B cell (primary cell): ENCODE measurements around the gene CCL28.

ENCODE experiments used
- EZH2 ChIP-seq: IDR thresholded peaks from 2 replicates; pipeline ENCODE4 v1.6.1; 2012; ENCODE audit warnings: borderline replicate concordance, low read depth, mild to moderate bottlenecking, moderate library complexity, low read length; ENCODE audit not compliant: insufficient read depth, poor library complexity, severe bottlenecking
- TF ChIP-seq, protein P1 (sequence below): fragments of 200-600 bp; IDR thresholded peaks from one replicate; pipeline ENCODE4 v1.8.0; 2022; ENCODE audit warnings: antibody characterized with exemption, mild to moderate bottlenecking

DNA sequence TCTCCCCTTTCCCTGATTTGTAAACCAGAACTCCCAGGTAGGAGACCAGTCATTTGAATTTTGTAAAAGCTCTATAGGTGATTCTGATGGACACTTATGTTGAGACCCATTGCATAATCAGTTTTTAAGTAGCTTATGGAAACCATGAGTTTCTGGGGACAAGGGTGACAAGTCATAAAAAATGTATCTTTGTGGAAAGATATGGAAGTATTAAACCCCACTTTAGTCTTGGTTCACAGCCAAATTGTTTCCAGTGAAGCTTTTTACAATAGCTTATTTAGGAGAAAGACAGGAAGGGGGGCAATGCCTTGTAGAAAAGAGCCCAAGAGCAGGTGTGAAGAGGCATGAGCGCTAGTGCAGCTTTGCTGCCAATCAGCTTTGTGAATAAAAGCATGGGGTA is 453 bp upstream of the CCL28 start:
- TF ChIP-seq, protein P1, sequence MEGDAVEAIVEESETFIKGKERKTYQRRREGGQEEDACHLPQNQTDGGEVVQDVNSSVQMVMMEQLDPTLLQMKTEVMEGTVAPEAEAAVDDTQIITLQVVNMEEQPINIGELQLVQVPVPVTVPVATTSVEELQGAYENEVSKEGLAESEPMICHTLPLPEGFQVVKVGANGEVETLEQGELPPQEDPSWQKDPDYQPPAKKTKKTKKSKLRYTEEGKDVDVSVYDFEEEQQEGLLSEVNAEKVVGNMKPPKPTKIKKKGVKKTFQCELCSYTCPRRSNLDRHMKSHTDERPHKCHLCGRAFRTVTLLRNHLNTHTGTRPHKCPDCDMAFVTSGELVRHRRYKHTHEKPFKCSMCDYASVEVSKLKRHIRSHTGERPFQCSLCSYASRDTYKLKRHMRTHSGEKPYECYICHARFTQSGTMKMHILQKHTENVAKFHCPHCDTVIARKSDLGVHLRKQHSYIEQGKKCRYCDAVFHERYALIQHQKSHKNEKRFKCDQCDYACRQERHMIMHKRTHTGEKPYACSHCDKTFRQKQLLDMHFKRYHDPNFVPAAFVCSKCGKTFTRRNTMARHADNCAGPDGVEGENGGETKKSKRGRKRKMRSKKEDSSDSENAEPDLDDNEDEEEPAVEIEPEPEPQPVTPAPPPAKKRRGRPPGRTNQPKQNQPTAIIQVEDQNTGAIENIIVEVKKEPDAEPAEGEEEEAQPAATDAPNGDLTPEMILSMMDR, result no peak
- no peak for TF ChIP-seq EZH2
